HepG2 (cell line): Measurements from ENCODE around the gene FHDC1. TPM values are rescaled to one million over a fixed set of nuclear protein-coding genes. Genes with fewer than 3 reads are reported as not detected.

Experiments used
- ARNT2 ChIP-seq: sonication (generic); formaldehyde crosslinking; IDR thresholded peaks from 2 replicates; pipeline ENCODE4 v1.8.0; 2022; ENCODE audit warnings: mild to moderate bottlenecking, low read depth, missing genetic modification reagents, moderate library complexity
- FOSL2 ChIP-seq: sonication (generic); formaldehyde crosslinking; IDR thresholded peaks from 2 replicates; pipeline ENCODE4 v1.4.0; 2020; ENCODE audit warnings: missing genetic modification reagents
- HNRNPUL1 ChIP-seq: fragments of 200-400 bp; formaldehyde crosslinking; IDR thresholded peaks from 2 replicates; pipeline ENCODE4 v1.6.1; 2017; ENCODE audit warnings: low read depth, mild to moderate bottlenecking, low read length, moderate library complexity
- KLF6 ChIP-seq: IDR thresholded peaks from 2 replicates; pipeline ENCODE4 v1.8.0; 2016; ENCODE audit warnings: missing biosample characterization, missing genetic modification reagents
- RFX3 ChIP-seq: IDR thresholded peaks from 2 replicates; pipeline ENCODE4 v1.6.1; 2016; ENCODE audit warnings: missing biosample characterization, missing genetic modification reagents
- TBX3 ChIP-seq: fragments of 450-650 bp; IDR thresholded peaks from 2 replicates; pipeline ENCODE4 v1.6.1; 2017; ENCODE audit warnings: antibody characterized with exemption, mild to moderate bottlenecking, inconsistent platforms, borderline replicate concordance
- ZNF431 ChIP-seq: sonication (generic); formaldehyde crosslinking; IDR thresholded peaks from 2 replicates; pipeline ENCODE4 v1.9.0; 2022; ENCODE audit warnings: missing genetic modification reagents, low read depth, mild to moderate bottlenecking, borderline replicate concordance
- ZNF510 ChIP-seq: sonication (generic); formaldehyde crosslinking; IDR thresholded peaks from 2 replicates; pipeline ENCODE4 v1.4.0; 2020; ENCODE audit warnings: low read depth, mild to moderate bottlenecking, missing genetic modification reagents
- ZNF549 ChIP-seq: sonication (generic); formaldehyde crosslinking; IDR thresholded peaks from 2 replicates; pipeline ENCODE4 v1.5.0; 2020; ENCODE audit warnings: missing genetic modification reagents
- ZNF563 ChIP-seq: sonication (generic); formaldehyde crosslinking; IDR thresholded peaks from 2 replicates; pipeline ENCODE4 v1.8.0; 2022; ENCODE audit warnings: mild to moderate bottlenecking, moderate library complexity, missing genetic modification reagents
- ZNF572 ChIP-seq: sonication (generic); formaldehyde crosslinking; IDR thresholded peaks from 2 replicates; pipeline ENCODE4 v1.5.1; 2020; ENCODE audit warnings: mild to moderate bottlenecking, missing genetic modification reagents
- polyA plus RNA-seq, 8 experiments: library from polyadenylated mRNA; depleted of rRNA in 3 of 8; stranded (reverse) in 7 of 8; unstranded in 1 of 8; fragments of >200 nt; fragmentation: Illumina TruSeq in 4 of 8; extraction: Trizol in 4 of 8; gene quantifications; 2 replicates each; pipeline versions ENCODE4 v1.2.1 to v1.2.3, GENCODE V29; 2011 to 2016; ENCODE audit warnings: low read depth in 4 of 8, missing spikeins in 1 of 8, mixed read lengths in 1 of 8; ENCODE audit not compliant: insufficient read depth in 1 of 8
- total RNA-seq, 5 experiments: library from RNA; depleted of rRNA; stranded (reverse); fragments of >200 nt; fragmentation: Illumina TruSeq; extraction: Trizol; gene quantifications; 2 replicates each; pipeline ENCODE4 v1.2.3, GENCODE V29; 2016; ENCODE audit warnings: low read depth in 1 of 5
- TF ChIP-seq, protein P1 (sequence below): sonication (generic); formaldehyde crosslinking; IDR thresholded peaks from 2 replicates; pipeline ENCODE4 v1.5.1; 2020; ENCODE audit warnings: mild to moderate bottlenecking, missing genetic modification reagents, moderate library complexity
- TF ChIP-seq, protein P2 (sequence below): sonication (generic); formaldehyde crosslinking; IDR thresholded peaks from 2 replicates; pipeline ENCODE4 v1.4.0; 2020; ENCODE audit warnings: mild to moderate bottlenecking, missing genetic modification reagents
- TF ChIP-seq, protein P3 (sequence below): sonication (generic); formaldehyde crosslinking; IDR thresholded peaks from 2 replicates; pipeline ENCODE4 v1.4.0; 2020; ENCODE audit warnings: missing genetic modification reagents
- TF ChIP-seq, protein P4 (sequence below): sonication (generic); formaldehyde crosslinking; IDR thresholded peaks from 2 replicates; pipeline ENCODE4 v1.4.0; 2020; ENCODE audit warnings: low read depth, missing genetic modification reagents
- TF ChIP-seq, protein P5 (sequence below): sonication (generic); formaldehyde crosslinking; IDR thresholded peaks from 2 replicates; pipeline ENCODE4 v1.5.1; 2020; ENCODE audit warnings: missing genetic modification reagents, mild to moderate bottlenecking, borderline replicate concordance

FHDC1 gene
- total and polyA plus RNA-seq, 2 of the 13 experiments (the other 11 are each of a cell fraction or from before 2014, with no cell fraction given): 0.07 to 0.15 TPM

DNA sequence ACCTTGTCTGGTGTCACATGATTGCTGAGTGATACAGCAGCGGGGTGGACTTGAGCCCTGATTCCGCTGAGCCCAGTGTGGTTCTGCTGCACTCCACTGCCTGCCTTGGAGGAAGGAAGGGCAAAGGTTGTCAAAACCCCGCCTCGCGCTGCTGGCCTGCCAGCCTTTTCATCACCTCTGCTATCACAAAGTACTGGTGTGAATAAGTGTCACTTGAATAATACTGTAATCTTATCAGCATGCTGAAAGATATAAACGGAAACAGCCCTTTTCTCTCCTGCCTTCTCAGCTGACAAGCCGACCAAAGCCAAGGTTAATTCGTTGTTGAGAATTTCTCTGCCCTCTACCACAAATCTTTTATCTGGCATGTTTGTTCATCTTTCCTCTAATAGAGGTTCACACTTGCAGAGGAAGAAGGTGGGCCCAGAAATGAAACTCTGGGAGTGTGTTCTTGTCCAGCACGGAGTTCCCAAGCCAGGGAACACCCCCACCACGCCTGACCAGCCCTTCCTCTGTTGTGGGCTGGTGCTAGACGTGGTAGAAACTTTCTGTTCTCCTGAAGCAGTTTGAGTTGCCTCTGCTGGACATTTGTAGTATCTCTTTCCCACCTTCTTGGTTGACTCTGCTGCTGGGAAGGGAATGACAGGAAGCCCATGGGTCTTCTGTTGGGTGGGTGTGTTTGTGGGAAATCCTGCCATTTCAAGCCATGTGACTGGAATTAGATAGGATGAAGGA is 21.5 kb downstream of the FHDC1 start (continued):
- TF ChIP-seq, protein P1, sequence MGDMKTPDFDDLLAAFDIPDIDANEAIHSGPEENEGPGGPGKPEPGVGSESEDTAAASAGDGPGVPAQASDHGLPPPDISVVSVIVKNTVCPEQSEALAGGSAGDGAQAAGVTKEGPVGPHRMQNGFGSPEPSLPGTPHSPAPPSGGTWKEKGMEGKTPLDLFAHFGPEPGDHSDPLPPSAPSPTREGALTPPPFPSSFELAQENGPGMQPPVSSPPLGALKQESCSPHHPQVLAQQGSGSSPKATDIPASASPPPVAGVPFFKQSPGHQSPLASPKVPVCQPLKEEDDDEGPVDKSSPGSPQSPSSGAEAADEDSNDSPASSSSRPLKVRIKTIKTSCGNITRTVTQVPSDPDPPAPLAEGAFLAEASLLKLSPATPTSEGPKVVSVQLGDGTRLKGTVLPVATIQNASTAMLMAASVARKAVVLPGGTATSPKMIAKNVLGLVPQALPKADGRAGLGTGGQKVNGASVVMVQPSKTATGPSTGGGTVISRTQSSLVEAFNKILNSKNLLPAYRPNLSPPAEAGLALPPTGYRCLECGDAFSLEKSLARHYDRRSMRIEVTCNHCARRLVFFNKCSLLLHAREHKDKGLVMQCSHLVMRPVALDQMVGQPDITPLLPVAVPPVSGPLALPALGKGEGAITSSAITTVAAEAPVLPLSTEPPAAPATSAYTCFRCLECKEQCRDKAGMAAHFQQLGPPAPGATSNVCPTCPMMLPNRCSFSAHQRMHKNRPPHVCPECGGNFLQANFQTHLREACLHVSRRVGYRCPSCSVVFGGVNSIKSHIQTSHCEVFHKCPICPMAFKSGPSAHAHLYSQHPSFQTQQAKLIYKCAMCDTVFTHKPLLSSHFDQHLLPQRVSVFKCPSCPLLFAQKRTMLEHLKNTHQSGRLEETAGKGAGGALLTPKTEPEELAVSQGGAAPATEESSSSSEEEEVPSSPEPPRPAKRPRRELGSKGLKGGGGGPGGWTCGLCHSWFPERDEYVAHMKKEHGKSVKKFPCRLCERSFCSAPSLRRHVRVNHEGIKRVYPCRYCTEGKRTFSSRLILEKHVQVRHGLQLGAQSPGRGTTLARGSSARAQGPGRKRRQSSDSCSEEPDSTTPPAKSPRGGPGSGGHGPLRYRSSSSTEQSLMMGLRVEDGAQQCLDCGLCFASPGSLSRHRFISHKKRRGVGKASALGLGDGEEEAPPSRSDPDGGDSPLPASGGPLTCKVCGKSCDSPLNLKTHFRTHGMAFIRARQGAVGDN (CRISPR knock-in tag): peak; percentile 31; the same call in 1 of the 2 replicates
- TF ChIP-seq ZNF431: no peak
- TF ChIP-seq, protein P2, sequence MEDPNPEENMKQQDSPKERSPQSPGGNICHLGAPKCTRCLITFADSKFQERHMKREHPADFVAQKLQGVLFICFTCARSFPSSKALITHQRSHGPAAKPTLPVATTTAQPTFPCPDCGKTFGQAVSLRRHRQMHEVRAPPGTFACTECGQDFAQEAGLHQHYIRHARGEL (CRISPR knock-in tag): no peak
- no peak for TF ChIP-seq ZNF510 (CRISPR knock-in tag)
- TF ChIP-seq, protein P3, sequence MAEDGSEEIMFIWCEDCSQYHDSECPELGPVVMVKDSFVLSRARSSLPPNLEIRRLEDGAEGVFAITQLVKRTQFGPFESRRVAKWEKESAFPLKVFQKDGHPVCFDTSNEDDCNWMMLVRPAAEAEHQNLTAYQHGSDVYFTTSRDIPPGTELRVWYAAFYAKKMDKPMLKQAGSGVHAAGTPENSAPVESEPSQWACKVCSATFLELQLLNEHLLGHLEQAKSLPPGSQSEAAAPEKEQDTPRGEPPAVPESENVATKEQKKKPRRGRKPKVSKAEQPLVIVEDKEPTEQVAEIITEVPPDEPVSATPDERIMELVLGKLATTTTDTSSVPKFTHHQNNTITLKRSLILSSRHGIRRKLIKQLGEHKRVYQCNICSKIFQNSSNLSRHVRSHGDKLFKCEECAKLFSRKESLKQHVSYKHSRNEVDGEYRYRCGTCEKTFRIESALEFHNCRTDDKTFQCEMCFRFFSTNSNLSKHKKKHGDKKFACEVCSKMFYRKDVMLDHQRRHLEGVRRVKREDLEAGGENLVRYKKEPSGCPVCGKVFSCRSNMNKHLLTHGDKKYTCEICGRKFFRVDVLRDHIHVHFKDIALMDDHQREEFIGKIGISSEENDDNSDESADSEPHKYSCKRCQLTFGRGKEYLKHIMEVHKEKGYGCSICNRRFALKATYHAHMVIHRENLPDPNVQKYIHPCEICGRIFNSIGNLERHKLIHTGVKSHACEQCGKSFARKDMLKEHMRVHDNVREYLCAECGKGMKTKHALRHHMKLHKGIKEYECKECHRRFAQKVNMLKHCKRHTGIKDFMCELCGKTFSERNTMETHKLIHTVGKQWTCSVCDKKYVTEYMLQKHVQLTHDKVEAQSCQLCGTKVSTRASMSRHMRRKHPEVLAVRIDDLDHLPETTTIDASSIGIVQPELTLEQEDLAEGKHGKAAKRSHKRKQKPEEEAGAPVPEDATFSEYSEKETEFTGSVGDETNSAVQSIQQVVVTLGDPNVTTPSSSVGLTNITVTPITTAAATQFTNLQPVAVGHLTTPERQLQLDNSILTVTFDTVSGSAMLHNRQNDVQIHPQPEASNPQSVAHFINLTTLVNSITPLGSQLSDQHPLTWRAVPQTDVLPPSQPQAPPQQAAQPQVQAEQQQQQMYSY: no peak
- TF ChIP-seq ZNF572 (CRISPR knock-in tag): no peak
- no peak for TF ChIP-seq RFX3 (CRISPR knock-in tag)
- TF ChIP-seq, protein P4, sequence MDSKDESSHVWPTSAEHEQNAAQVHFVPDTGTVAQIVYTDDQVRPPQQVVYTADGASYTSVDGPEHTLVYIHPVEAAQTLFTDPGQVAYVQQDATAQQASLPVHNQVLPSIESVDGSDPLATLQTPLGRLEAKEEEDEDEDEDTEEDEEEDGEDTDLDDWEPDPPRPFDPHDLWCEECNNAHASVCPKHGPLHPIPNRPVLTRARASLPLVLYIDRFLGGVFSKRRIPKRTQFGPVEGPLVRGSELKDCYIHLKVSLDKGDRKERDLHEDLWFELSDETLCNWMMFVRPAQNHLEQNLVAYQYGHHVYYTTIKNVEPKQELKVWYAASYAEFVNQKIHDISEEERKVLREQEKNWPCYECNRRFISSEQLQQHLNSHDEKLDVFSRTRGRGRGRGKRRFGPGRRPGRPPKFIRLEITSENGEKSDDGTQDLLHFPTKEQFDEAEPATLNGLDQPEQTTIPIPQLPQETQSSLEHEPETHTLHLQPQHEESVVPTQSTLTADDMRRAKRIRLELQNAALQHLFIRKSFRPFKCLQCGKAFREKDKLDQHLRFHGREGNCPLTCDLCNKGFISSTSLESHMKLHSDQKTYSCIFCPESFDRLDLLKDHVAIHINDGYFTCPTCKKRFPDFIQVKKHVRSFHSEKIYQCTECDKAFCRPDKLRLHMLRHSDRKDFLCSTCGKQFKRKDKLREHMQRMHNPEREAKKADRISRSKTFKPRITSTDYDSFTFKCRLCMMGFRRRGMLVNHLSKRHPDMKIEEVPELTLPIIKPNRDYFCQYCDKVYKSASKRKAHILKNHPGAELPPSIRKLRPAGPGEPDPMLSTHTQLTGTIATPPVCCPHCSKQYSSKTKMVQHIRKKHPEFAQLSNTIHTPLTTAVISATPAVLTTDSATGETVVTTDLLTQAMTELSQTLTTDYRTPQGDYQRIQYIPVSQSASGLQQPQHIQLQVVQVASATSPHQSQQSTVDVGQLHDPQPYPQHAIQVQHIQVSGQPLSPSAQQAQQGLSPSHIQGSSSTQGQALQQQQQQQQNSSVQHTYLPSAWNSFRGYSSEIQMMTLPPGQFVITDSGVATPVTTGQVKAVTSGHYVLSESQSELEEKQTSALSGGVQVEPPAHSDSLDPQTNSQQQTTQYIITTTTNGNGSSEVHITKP: no peak
- TF ChIP-seq, protein P5, sequence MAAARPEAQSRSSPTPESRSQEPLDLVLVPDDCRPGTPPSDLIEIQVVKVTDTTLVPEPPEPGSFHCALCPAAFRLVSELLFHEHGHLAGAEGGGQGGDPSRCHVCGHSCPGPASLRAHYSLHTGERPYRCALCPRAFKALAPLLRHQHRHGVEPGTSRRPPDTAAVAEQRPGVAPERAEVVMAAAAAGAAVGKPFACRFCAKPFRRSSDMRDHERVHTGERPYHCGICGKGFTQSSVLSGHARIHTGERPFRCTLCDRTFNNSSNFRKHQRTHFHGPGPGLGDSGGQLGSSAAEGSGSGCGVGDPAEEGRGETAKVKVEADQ (CRISPR knock-in tag): no peak
- no peak for TF ChIP-seq ZNF563 (CRISPR knock-in tag)
- no peak for TF ChIP-seq FOSL2
- no peak for TF ChIP-seq ZNF549 (CRISPR knock-in tag)
- TF ChIP-seq TBX3: no peak
- no peak for TF ChIP-seq ARNT2 (CRISPR knock-in tag)
- TF ChIP-seq KLF6 (CRISPR knock-in tag): no peak
- no peak for TF ChIP-seq HNRNPUL1
